SK-N-SH (cell line): ENCODE data around the gene SLCO2A1. TPM values are rescaled to one million over a fixed set of nuclear protein-coding genes. Genes with fewer than 3 reads are reported as not detected.

Experiments used
- CTCF ChIA-PET: fragments of 300-600, 350-600 bp; formaldehyde crosslinking; extraction: SDS; loops from one replicate; lab custom pipeline; 2021; lab: Yijun Ruan, JAX
- POLR2A ChIA-PET: fragments of 350-600 bp; sonication (Branson Sonifier 250); formaldehyde crosslinking; extraction: SDS; loops from one replicate; lab custom pipeline; 2020; ENCODE audit warnings: antibody characterized with exemption, inconsistent platforms; lab: Yijun Ruan, JAX
- DNase-seq: peaks from one replicate; pipeline ENCODE4 v3.0.0; 2012
- H2AFZ ChIP-seq: fragments of 200-600 bp; sonication (generic); 2 replicates; pipeline ENCODE4 v1.8.1; 2016; ENCODE audit warnings: antibody characterized with exemption, mild to moderate bottlenecking, low read depth
- H3F3A ChIP-seq: fragments of 200-600 bp; sonication (generic); replicated peaks from 2 replicates; pipeline ENCODE3; 2016; ENCODE audit warnings: antibody characterized with exemption, mild to moderate bottlenecking; ENCODE audit not compliant: insufficient read depth
- H3K27ac ChIP-seq, 2 experiments: fragments of 200-500 bp in 1 of 2; fragments of 200-600 bp in 1 of 2; sonication (Bioruptor generic) in 1 of 2; sonication (generic), shearing (Covaris generic) in 1 of 2; 2 replicates each; pipeline versions ENCODE4 v1.5.1 to v1.6.1; 2014 to 2016; ENCODE audit warnings: low read depth in 2 of 2, inconsistent platforms in 1 of 2, low read length in 1 of 2, mild to moderate bottlenecking in 1 of 2, mixed read lengths in 1 of 2
- H3K27me3 ChIP-seq: fragments of 200-600 bp; sonication (generic), shearing (Covaris generic); 2 replicates; pipeline ENCODE4 v1.6.1; 2016; ENCODE audit warnings: mixed run types; ENCODE audit not compliant: insufficient read depth
- H3K36me3 ChIP-seq, 2 experiments: fragments of 200-500 bp in 1 of 2; fragments of 200-600 bp in 1 of 2; sonication (Bioruptor generic) in 1 of 2; sonication (generic) in 1 of 2; replicated peaks in 1 of 2; 2 replicates each; pipeline versions ENCODE3 to v1.5.1; 2014 to 2016; ENCODE audit warnings: low read length in 1 of 2, mild to moderate bottlenecking in 1 of 2; ENCODE audit not compliant: insufficient read depth in 2 of 2, control insufficient read depth in 1 of 2
- H3K4me1 ChIP-seq, 2 experiments: fragments of 200-500 bp in 1 of 2; fragments of 200-600 bp in 1 of 2; sonication (Bioruptor generic) in 1 of 2; sonication (generic), shearing (Covaris generic) in 1 of 2; 2 replicates each; pipeline versions ENCODE4 v1.5.1 to v1.6.1; 2014 to 2016; ENCODE audit warnings: low read depth in 1 of 2, low read length in 1 of 2, mixed run types in 1 of 2; ENCODE audit not compliant: insufficient read depth in 2 of 2, control insufficient read depth in 1 of 2
- H3K4me2 ChIP-seq: fragments of 200-600 bp; sonication (generic), shearing (Covaris generic); 2 replicates; pipeline ENCODE4 v1.6.1; 2017; ENCODE audit warnings: mixed run types
- H3K4me3 ChIP-seq, 2 experiments: fragments of 200-500 bp in 1 of 2; fragments of 200-600 bp in 1 of 2; sonication (Bioruptor generic) in 1 of 2; sonication (generic), shearing (Covaris generic) in 1 of 2; 2 replicates each; pipeline versions ENCODE4 v1.5.1 to v1.8.1; 2014 to 2016; ENCODE audit warnings: low read depth in 2 of 2, inconsistent platforms in 1 of 2, low read length in 1 of 2, mild to moderate bottlenecking in 1 of 2, mixed read lengths in 1 of 2, moderate library complexity in 1 of 2
- H3K79me2 ChIP-seq: fragments of 200-600 bp; sonication (generic); 2 replicates; pipeline ENCODE4 v1.8.1; 2017; ENCODE audit warnings: mild to moderate bottlenecking; ENCODE audit not compliant: insufficient read depth
- H3K9ac ChIP-seq: fragments of 200-600 bp; sonication (generic); 2 replicates; pipeline ENCODE4 v1.6.1; 2017; ENCODE audit warnings: mixed run types
- H3K9me2 ChIP-seq: fragments of 200-600 bp; sonication (generic); 2 replicates; pipeline ENCODE4 v1.6.1; 2017; ENCODE audit warnings: mixed run types
- H3K9me3 ChIP-seq: fragments of 200-600 bp; sonication (generic); 2 replicates; pipeline ENCODE4 v1.6.1; 2017; ENCODE audit warnings: mixed run types, mild to moderate bottlenecking, moderate library complexity
- H4K20me1 ChIP-seq: fragments of 200-600 bp; sonication (generic); 2 replicates; pipeline ENCODE4 v1.6.1; 2017; ENCODE audit warnings: mild to moderate bottlenecking, mixed run types; ENCODE audit not compliant: insufficient read depth
- FOSL2 ChIP-seq: IDR thresholded peaks from 2 replicates; pipeline ENCODE4 v1.4.0; 2012; ENCODE audit warnings: low read depth, mild to moderate bottlenecking, moderate library complexity, borderline replicate concordance
- IRF3 ChIP-seq: fragments of 150-350 bp; IDR thresholded peaks from 2 replicates; pipeline ENCODE4 v1.6.1; 2016; ENCODE audit warnings: mild to moderate bottlenecking, low read depth, low read length
- JUND ChIP-seq: IDR thresholded peaks from 2 replicates; pipeline ENCODE4 v1.4.0; 2012
- MXI1 ChIP-seq: IDR thresholded peaks from 2 replicates; pipeline ENCODE4 v1.6.1; 2012; ENCODE audit warnings: mild to moderate bottlenecking, low read depth, low read length, improper control_type of control experiment
- NFIC ChIP-seq: IDR thresholded peaks from 2 replicates; pipeline ENCODE4 v1.4.0; 2012; ENCODE audit warnings: borderline replicate concordance
- NRF1 ChIP-seq: IDR thresholded peaks from 2 replicates; pipeline ENCODE4 v1.6.1; 2012; ENCODE audit warnings: low read depth, mild to moderate bottlenecking, low read length
- POLR2AphosphoS5 ChIP-seq: IDR thresholded peaks from 2 replicates; pipeline ENCODE4 v1.6.1; 2012; ENCODE audit warnings: low read depth, low read length
- RFX5 ChIP-seq: IDR thresholded peaks from 2 replicates; pipeline ENCODE4 v1.6.1; 2012; ENCODE audit warnings: mild to moderate bottlenecking, improper control_type of control experiment, low read length
- TCF12 ChIP-seq: IDR thresholded peaks from 2 replicates; pipeline ENCODE4 v1.4.0; 2012
- TEAD4 ChIP-seq: IDR thresholded peaks from 2 replicates; pipeline ENCODE4 v1.4.0; 2012; ENCODE audit warnings: mild to moderate bottlenecking, borderline replicate concordance; ENCODE audit not compliant: insufficient read depth
- YY1 ChIP-seq: IDR thresholded peaks from 2 replicates; pipeline ENCODE4 v1.4.0; 2012; ENCODE audit warnings: low read depth, mild to moderate bottlenecking
- WGBS: methylation state at CpG from one replicate; pipeline ENCODE4 v1.1.6; 2017; ENCODE audit warnings: low lambda C conversion rate; 5-methylcytosine and 5-hydroxymethylcytosine counted together
- polyA plus RNA-seq, 3 experiments: library from polyadenylated mRNA; depleted of rRNA; stranded (reverse); fragments of >200 nt; gene quantifications; 2 replicates each; pipeline ENCODE4 v1.2.3, GENCODE V29; 2012
- TF ChIP-seq, protein P1 (sequence below): fragments of 150-350 bp; IDR thresholded peaks from 2 replicates; pipeline ENCODE4 v1.6.1; 2017; ENCODE audit warnings: antibody characterized with exemption, low read length, low read depth, borderline replicate concordance
- TF ChIP-seq, protein P2 (sequence below): IDR thresholded peaks from 2 replicates; pipeline ENCODE4; 2012

Gene SLCO2A1
- polyA plus RNA-seq, 1 of the 3 experiments (the other 2 are of a cell fraction) = 9.3 TPM

DNA sequence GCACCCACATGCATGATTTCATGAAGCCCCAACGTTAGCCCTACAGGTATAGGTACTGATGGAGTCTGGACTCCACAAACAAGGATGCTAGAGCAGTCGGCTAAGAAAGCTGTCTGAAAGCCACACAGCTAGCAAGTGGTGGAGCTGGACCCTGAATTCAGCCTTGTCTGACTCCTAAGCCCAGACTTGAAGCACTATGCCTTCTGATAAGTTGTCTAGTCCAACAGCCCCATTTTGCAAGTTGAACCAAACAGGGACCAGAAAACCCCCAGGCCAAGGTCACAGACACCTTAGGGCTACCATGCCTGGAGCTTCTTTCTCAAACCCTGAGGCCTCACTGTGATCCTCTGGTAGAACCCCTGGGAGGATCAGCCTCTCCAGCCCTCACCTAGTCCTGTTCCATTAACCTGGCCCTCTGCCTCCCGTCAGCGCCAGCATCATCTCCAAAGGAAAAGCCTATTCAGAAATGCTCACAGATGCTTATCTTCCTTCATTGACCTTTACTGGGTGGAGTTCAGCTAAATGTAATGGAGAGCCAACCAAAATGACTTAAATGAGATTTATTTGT is 1.7 kb upstream of the SLCO2A1 start (continued):
- TF ChIP-seq YY1 (no peak), JUND (no peak), POLR2AphosphoS5 (no peak), TEAD4 (no peak)
- TF ChIP-seq, protein P1, sequence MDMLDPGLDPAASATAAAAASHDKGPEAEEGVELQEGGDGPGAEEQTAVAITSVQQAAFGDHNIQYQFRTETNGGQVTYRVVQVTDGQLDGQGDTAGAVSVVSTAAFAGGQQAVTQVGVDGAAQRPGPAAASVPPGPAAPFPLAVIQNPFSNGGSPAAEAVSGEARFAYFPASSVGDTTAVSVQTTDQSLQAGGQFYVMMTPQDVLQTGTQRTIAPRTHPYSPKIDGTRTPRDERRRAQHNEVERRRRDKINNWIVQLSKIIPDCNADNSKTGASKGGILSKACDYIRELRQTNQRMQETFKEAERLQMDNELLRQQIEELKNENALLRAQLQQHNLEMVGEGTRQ = no peak
- TF ChIP-seq, protein P2, sequence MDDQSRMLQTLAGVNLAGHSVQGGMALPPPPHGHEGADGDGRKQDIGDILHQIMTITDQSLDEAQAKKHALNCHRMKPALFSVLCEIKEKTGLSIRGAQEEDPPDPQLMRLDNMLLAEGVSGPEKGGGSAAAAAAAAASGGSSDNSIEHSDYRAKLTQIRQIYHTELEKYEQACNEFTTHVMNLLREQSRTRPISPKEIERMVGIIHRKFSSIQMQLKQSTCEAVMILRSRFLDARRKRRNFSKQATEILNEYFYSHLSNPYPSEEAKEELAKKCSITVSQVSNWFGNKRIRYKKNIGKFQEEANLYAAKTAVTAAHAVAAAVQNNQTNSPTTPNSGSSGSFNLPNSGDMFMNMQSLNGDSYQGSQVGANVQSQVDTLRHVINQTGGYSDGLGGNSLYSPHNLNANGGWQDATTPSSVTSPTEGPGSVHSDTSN = no peak

- H3K9me3 ChIP-seq = no peaks in the 10 kb centered on the region
- H3K4me2 ChIP-seq = peak overlapping the region; percentile 89
- ChIA-PET CTCF (interaction anchor here (0.7 kb wide), 2 partner anchors 33 to 75 kb away, joined by 3 read pairs; no protein-coding TSS in a partner anchor), POLR2A (no interaction called here)
- H3K4me1 ChIP-seq = peaks cover 0 to 6% of the 10 kb centered on the region in 2 experiments; a peak in 1 of 4 replicates
- H3K79me2 ChIP-seq = no peaks in the 10 kb centered on the region
- no peaks in the 10 kb centered on the region for H4K20me1 ChIP-seq
- TF ChIP-seq TCF12 = no peak
- no peak for TF ChIP-seq RFX5
- TF ChIP-seq NFIC = peak; percentile 45
- TF ChIP-seq MXI1 = no peak
- TF ChIP-seq NRF1 = no peak
- TF ChIP-seq IRF3 = no peak
- TF ChIP-seq FOSL2 = no peak
- H3F3A ChIP-seq = no peaks in the 10 kb centered on the region
- H3K9ac ChIP-seq = no peak overlapping the region
- H3K27me3 ChIP-seq = peaks cover 4% of the 10 kb centered on the region; the same call in 1 of the 2 replicates
- H3K27ac ChIP-seq = no peak overlapping the region
- H2AFZ ChIP-seq = peak overlapping the region; percentile 81; the same call in 1 of the 2 replicates
- peak overlapping the region; percentile 62 to 65 for H3K4me3 ChIP-seq
- no peaks in the 10 kb centered on the region for H3K36me3 ChIP-seq
- WGBS = 59% methylated on average over 14 of the region's 16 CpGs
- no peak for DNase-seq
- H3K9me2 ChIP-seq = no peaks in the 10 kb centered on the region
Observed at GRCh38 chr3:134030379-134031347, 938 bp upstream of the SLCO2A1 start.
